ENCODE results near the gene CSF3R. TPM values are rescaled to one million over a fixed set of nuclear protein-coding genes. Genes with fewer than 3 reads are reported as not detected.

The CSF3R gene
- polyA plus RNA-seq, 1 donor from 2014 or later, result not detected

DNA sequence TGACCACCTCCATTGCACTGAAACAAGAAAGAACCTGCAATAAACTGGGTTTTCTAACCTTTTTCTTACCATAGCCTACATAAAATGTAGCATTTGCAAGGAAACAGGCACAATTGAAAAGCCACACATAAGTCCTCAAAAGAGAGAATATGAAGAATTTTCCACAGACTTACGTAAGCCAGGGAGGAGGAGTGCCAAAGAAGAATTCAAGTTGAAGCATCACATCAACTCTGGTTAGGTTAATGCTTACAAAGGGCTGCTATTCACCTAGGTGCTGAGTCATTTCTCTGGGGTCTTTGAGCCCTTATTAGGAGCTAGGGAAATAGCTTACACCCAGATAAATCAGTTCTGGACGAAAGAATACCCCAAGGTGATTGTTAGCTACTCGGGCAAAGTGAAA, 42.1 kb downstream of the CSF3R start:
- Histone ChIP-seq H2AFZ (ENCODE audit: low read depth, low read length) (no peak overlapping the region), H3K79me2 (replicated peaks; ENCODE audit: insufficient read depth, low read length) (no peaks in the 10 kb centered on the region), H3F3A (ENCODE audit: insufficient read depth, low read length, poor library complexity, severe bottlenecking) (no peaks in the 10 kb centered on the region), H3K27ac (ENCODE audit: low read length) (no peak overlapping the region), H3K4me2 (ENCODE audit: low read length) (no peak overlapping the region), H3K9me3 (ENCODE audit: low read length) (no peaks in the 10 kb centered on the region), H4K20me1 (ENCODE audit: insufficient read depth) (no peaks in the 10 kb centered on the region), H3K9ac (ENCODE audit: low read length) (no peak overlapping the region), H3K27me3 (ENCODE audit: insufficient read depth, low read depth, low read length) (no peaks in the 10 kb centered on the region), H3K9me2 (ENCODE audit: insufficient read depth, low read length) (no peaks in the 10 kb centered on the region), H3K4me3 (ENCODE audit: low read length) (no peak overlapping the region), H3K36me3 (ENCODE audit: insufficient read depth, low read length) (no peaks in the 10 kb centered on the region)
- TF ChIP-seq POLR2AphosphoS5 (IDR thresholded peaks at IDR 0.05) (no peak), TAF1 (IDR thresholded peaks at IDR 0.05; ENCODE audit: low read depth) (no peak), MXI1 (conservative IDR thresholded peaks at IDR 0.05; ENCODE audit: poor library complexity, severe bottlenecking) (no peak), RAD21 (conservative IDR thresholded peaks at IDR 0.05) (no peak), EP300 (conservative IDR thresholded peaks at IDR 0.05; ENCODE audit: poor library complexity, severe bottlenecking) (no peak), EZH2 (IDR thresholded peaks at IDR 0.05; ENCODE audit: borderline replicate concordance, insufficient read depth, low read length, poor library complexity, severe bottlenecking) (no peak), SMC3 (conservative IDR thresholded peaks at IDR 0.05; ENCODE audit: poor library complexity) (no peak)
- TF ChIP-seq, protein P1, sequence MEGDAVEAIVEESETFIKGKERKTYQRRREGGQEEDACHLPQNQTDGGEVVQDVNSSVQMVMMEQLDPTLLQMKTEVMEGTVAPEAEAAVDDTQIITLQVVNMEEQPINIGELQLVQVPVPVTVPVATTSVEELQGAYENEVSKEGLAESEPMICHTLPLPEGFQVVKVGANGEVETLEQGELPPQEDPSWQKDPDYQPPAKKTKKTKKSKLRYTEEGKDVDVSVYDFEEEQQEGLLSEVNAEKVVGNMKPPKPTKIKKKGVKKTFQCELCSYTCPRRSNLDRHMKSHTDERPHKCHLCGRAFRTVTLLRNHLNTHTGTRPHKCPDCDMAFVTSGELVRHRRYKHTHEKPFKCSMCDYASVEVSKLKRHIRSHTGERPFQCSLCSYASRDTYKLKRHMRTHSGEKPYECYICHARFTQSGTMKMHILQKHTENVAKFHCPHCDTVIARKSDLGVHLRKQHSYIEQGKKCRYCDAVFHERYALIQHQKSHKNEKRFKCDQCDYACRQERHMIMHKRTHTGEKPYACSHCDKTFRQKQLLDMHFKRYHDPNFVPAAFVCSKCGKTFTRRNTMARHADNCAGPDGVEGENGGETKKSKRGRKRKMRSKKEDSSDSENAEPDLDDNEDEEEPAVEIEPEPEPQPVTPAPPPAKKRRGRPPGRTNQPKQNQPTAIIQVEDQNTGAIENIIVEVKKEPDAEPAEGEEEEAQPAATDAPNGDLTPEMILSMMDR (IDR thresholded peaks at IDR 0.05; ENCODE audit: poor library complexity, severe bottlenecking), result no peak
- TF ChIP-seq, protein P2, sequence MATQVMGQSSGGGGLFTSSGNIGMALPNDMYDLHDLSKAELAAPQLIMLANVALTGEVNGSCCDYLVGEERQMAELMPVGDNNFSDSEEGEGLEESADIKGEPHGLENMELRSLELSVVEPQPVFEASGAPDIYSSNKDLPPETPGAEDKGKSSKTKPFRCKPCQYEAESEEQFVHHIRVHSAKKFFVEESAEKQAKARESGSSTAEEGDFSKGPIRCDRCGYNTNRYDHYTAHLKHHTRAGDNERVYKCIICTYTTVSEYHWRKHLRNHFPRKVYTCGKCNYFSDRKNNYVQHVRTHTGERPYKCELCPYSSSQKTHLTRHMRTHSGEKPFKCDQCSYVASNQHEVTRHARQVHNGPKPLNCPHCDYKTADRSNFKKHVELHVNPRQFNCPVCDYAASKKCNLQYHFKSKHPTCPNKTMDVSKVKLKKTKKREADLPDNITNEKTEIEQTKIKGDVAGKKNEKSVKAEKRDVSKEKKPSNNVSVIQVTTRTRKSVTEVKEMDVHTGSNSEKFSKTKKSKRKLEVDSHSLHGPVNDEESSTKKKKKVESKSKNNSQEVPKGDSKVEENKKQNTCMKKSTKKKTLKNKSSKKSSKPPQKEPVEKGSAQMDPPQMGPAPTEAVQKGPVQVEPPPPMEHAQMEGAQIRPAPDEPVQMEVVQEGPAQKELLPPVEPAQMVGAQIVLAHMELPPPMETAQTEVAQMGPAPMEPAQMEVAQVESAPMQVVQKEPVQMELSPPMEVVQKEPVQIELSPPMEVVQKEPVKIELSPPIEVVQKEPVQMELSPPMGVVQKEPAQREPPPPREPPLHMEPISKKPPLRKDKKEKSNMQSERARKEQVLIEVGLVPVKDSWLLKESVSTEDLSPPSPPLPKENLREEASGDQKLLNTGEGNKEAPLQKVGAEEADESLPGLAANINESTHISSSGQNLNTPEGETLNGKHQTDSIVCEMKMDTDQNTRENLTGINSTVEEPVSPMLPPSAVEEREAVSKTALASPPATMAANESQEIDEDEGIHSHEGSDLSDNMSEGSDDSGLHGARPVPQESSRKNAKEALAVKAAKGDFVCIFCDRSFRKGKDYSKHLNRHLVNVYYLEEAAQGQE (IDR thresholded peaks at IDR 0.05; ENCODE audit: borderline replicate concordance), result no peak

DNA sequence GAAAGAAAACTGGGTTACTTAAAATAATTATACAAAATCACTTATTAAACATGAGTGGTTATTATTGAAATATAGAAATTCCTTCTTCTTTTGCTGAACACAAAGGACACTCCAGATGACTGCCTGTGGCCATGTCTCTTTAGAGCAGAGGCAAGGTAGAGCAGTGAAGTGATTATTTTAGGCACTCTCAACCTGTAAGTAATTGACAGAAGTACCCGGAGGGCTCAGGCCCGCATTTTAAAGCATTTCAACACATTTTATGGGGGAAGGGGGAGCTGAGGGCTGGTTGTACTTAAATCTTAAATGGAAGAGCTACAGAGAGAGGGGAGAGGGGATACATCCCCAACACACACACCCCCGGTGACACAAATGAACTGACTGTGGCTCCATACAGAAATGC, 42.7 kb downstream of the CSF3R start:
- Histone ChIP-seq H4K20me1 (ENCODE audit: insufficient read depth) (no peaks in the 10 kb centered on the region), H3F3A (ENCODE audit: insufficient read depth, low read length, poor library complexity, severe bottlenecking) (no peaks in the 10 kb centered on the region), H3K27me3 (ENCODE audit: insufficient read depth, low read depth, low read length) (no peaks in the 10 kb centered on the region), H3K36me3 (ENCODE audit: insufficient read depth, low read length) (no peaks in the 10 kb centered on the region), H3K9ac (ENCODE audit: low read length) (no peak overlapping the region), H3K79me2 (replicated peaks; ENCODE audit: insufficient read depth, low read length) (no peaks in the 10 kb centered on the region), H3K4me3 (ENCODE audit: low read length) (no peak overlapping the region), H3K4me2 (ENCODE audit: low read length) (no peak overlapping the region), H3K9me2 (ENCODE audit: insufficient read depth, low read length) (no peaks in the 10 kb centered on the region), H2AFZ (ENCODE audit: low read depth, low read length) (no peak overlapping the region), H3K27ac (ENCODE audit: low read length) (no peak overlapping the region), H3K9me3 (ENCODE audit: low read length) (no peaks in the 10 kb centered on the region)
- TF ChIP-seq EZH2 (IDR thresholded peaks at IDR 0.05; ENCODE audit: borderline replicate concordance, insufficient read depth, low read length, poor library complexity, severe bottlenecking) (no peak), EP300 (conservative IDR thresholded peaks at IDR 0.05; ENCODE audit: poor library complexity, severe bottlenecking) (no peak), SMC3 (conservative IDR thresholded peaks at IDR 0.05; ENCODE audit: poor library complexity) (no peak), MXI1 (conservative IDR thresholded peaks at IDR 0.05; ENCODE audit: poor library complexity, severe bottlenecking) (no peak), POLR2AphosphoS5 (IDR thresholded peaks at IDR 0.05) (no peak), RAD21 (conservative IDR thresholded peaks at IDR 0.05) (no peak), TAF1 (IDR thresholded peaks at IDR 0.05; ENCODE audit: low read depth) (no peak)
- TF ChIP-seq, protein P1 (IDR thresholded peaks at IDR 0.05; ENCODE audit: poor library complexity, severe bottlenecking), result no peak
- TF ChIP-seq, protein P2 (IDR thresholded peaks at IDR 0.05; ENCODE audit: borderline replicate concordance), result no peak
